Pancreas (tissue), 10 donors: ENCODE results near the gene CHMP6. TPM values are rescaled to one million over a fixed set of nuclear protein-coding genes. Genes with fewer than 3 reads are reported as not detected.
"Not testable (repeated sequence)": the region's sequence is repeated elsewhere in the genome, so short reads cannot be mapped to it uniquely, and the experiment has no call there.

Experiments used
- ATAC-seq, 4 donors: fragments of 200-7000 bp; cut with Tn5 transposase; one replicate each; pipeline versions ENCODE4 v1.8.0 to v1.9.1; 2020; ENCODE audit warnings: mild to moderate bottlenecking in 4 of 4, moderate library complexity in 4 of 4
- DNase-seq, 6 donors: peaks; one replicate each; pipeline ENCODE4 v3.0.0-alpha.2; 2020
- FAIRE-seq: peaks from 2 replicates; lab custom pipeline; 2012; peaks lifted over from hg19 to GRCh38; lab: Jason Lieb, UNC
- H3K27ac ChIP-seq, 4 donors: fragments of 200-600 bp; sonication (generic); 1 replicate in 3 of 4; 2 replicates in 1 of 4; pipeline versions ENCODE4 v1.5.0 to v1.8.0; 2020
- H3K27me3 ChIP-seq, 4 donors: fragments of 200-600 bp; one replicate each; pipeline ENCODE4 v1.8.0; 2021
- H3K36me3 ChIP-seq, 3 donors: fragments of 200-600 bp; sonication (generic) in 1 of 3; one replicate each; pipeline versions ENCODE4 v1.5.0 to v1.8.0; 2020 to 2021
- H3K4me1 ChIP-seq, 3 donors: fragments of 200-600 bp; one replicate each; pipeline ENCODE4 v1.8.0; 2021
- H3K4me3 ChIP-seq, 4 donors: fragments of 200-600 bp; sonication (generic) in 2 of 4; one replicate each; pipeline versions ENCODE4 v1.5.0 to v1.8.0; 2020 to 2021
- H3K9me3 ChIP-seq, 4 donors: fragments of 200-600 bp; one replicate each; pipeline ENCODE4 v1.8.0; 2021
- CTCF ChIP-seq, 4 donors: fragments of 200-600 bp; sonication (generic) in 3 of 4; IDR thresholded peaks; one replicate each; pipeline versions ENCODE4 v1.5.0 to v1.8.0; 2021; ENCODE audit warnings: antibody characterized with exemption in 4 of 4
- WGBS, 2 donors: extraction: QIAGEN DNeasy Blood & Tissue Kit; methylation state at CpG; one replicate each; pipeline ENCODE4 v1.1.7; 2013; 5-methylcytosine and 5-hydroxymethylcytosine counted together
- intact Hi-C, 3 donors: fragments of 100-400 bp; cut with DNase I; formaldehyde crosslinking; loops; one replicate each; pipeline versions ENCODE4 v1.11.1 to v1.14.2; 2022
- polyA plus RNA-seq, 2 donors: library from polyadenylated mRNA; stranded (reverse); fragments of 200-250 nt; gene quantifications; one replicate each; pipeline ENCODE4 v1.2.3, GENCODE V29; 2013
- total RNA-seq, 6 donors: library from RNA; stranded (reverse); fragmentation: NEBNext Ultra II Directional in 4 of 6; extraction: Animal tissue kit (Norgen Biotek cat#: 25700) in 4 of 6; gene quantifications; one replicate each; pipeline versions ENCODE4 v1.2.1 to v1.2.4, GENCODE V29; 2021 to 2023
- donor health status: healthy with polysubstance abuse.
- donor health status: DM: no; HTN: no; CAD: no; lungs with moderate emphysema.
- donor health status: DM: no; HTN: no; CAD: no.
- donor health status: control.
- donor health status: control.
- donor health status: Bipolar disorder and iron deficiency.
- donor health status: DM: yes; HTN: yes; CAD: no.
- donor health status: DM: no; HTN: no; CAD: no.
- donor health status: DM: no; HTN: no; CAD: no.
- donor health status: DM: yes; HTN: yes; CAD: no.

Gene CHMP6
- total and polyA plus RNA-seq, 8 donors, result 9.5 to 30.8 (median 13.8) TPM

DNA sequence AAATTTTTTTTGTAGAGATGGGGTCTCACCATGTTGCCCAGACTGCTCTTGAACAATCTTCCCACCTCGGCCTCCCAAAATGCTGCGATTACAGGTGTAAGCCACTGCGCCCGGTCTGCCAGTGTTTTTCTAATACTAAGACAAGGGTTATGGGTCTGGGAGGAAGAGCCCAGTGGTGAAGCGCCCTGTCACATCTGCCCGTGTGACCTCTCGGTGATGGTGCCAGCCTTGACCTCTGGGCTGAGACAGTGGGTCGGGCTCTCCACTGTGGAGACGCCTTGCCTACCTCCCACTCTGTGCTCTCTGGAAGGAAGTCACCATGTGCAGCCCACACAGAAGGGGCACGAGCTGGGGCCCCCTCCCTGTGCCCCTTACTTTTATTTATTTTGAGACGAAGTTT, 38.2 kb downstream of the CHMP6 start:
- intact Hi-C loops, result loop anchor here in 1 of 3 donors (5.0 kb wide), 1 partner anchor 72 kb away; no protein-coding TSS in a partner anchor
- WGBS, 2 donors, result 75 to 85% methylated on average over 11 of the region's 11 CpGs
- Histone ChIP-seq H3K4me1 (peaks cover 0 to 5% (median 0%) of the 10 kb centered on the region in 3 donors), H3K9me3 (no peaks in the 10 kb centered on the region), H3K4me3 (no peak overlapping the region), H3K27ac (no peak overlapping the region), H3K36me3 (no peaks in the 10 kb centered on the region), H3K27me3 (no peaks in the 10 kb centered on the region)
- FAIRE-seq, result no peak
- peak in 1 of 6 donors; percentile 35 for DNase-seq
- no peak for ATAC-seq
- TF ChIP-seq CTCF (IDR thresholded peaks at IDR 0.05), result no peak

GRCh38 chr17:81030312-81030711, 38.7 kb downstream of the CHMP6 start:
- H3K4me3 ChIP-seq, H3K27ac ChIP-seq, FAIRE-seq, H3K4me1 ChIP-seq, H3K36me3 ChIP-seq, H3K9me3 ChIP-seq, H3K27me3 ChIP-seq, intact Hi-C loops, ATAC-seq: not testable (repeated sequence)
- 83 to 96% methylated on average over 9 of the region's 9 CpGs for WGBS, 2 donors
- peak in 1 of 6 donors; percentile 26 for DNase-seq

DNA sequence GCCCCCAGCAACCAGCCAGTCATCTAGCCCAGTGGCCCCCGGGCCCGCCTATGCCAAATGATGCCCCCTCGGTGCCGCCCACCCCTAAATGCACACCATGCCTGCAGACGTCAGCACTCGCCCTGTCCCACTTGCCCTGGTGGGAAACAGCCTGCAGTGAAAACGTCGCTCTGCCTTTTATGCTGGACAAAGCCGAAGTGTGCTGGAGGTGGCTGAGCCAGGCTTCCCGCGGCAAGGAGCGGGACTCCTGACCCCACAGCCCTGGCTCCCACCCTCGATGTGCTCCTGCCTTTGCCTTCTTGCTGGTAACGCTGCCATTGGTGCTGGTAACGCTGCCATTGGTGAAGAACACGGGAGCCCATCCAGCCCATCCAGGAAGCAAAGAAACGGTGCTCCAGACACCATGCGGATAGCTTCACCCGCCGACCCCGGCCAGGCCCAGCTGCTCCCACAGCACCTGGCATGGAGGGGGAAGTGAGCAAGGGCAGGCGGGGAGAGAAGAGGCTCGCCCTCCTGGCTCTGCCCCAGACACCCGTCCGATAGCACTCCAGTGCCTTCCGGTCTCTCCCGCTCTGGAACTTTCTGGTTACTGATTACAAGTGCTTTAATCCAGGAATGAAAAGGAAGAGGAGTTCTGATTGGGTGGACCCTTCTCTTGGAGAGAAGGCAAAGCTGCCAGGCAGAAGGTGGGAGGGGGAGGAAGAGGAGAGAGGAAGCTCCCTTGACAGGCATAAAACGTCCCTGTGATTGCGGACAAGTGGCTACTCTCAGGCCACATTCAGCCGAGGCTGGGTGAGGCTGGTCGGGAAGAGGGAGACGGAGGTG, 39.3 kb downstream of the CHMP6 start:
- FAIRE-seq (no peak), ATAC-seq (peak; percentile 15 to 39 (median 29)), DNase-seq (peak; percentile 44 to 79 (median 58))
- intact Hi-C loops, result no loop called here
- Histone ChIP-seq H3K27ac (peak overlapping the region in 3 of 4 donors; percentile 22 to 58 (median 33)), H3K27me3 (no peaks in the 10 kb centered on the region), H3K4me1 (peaks cover 0 to 5% (median 0%) of the 10 kb centered on the region in 3 donors), H3K9me3 (no peaks in the 10 kb centered on the region), H3K4me3 (no peak overlapping the region), H3K36me3 (no peaks in the 10 kb centered on the region)
- 37 to 46% methylated on average over 32 of the region's 32 CpGs for WGBS, 2 donors
- no peak for TF ChIP-seq CTCF (IDR thresholded peaks at IDR 0.05)

- peak in 4 of 6 donors; percentile 21 to 72 (median 51) for DNase-seq
- Histone ChIP-seq H3K27ac (peak overlapping the region in 3 of 4 donors; percentile 22 to 58 (median 33)), H3K9me3 (no peaks in the 10 kb centered on the region), H3K4me1 (peaks cover 0 to 7% (median 3%) of the 10 kb centered on the region in 3 donors), H3K36me3 (no peaks in the 10 kb centered on the region), H3K27me3 (no peaks in the 10 kb centered on the region), H3K4me3 (no peak overlapping the region)
- no peak for ATAC-seq
- intact Hi-C loops, result no loop called here
- no peak for TF ChIP-seq CTCF (IDR thresholded peaks at IDR 0.05)
- WGBS, 2 donors, result 87 to 88% methylated on average over 38 to 41 of the region's 41 CpGs
- no peak for FAIRE-seq
Measured at GRCh38 chr17:81031566-81032550, 40.2 kb downstream of the CHMP6 start.
